GM21576 (cell line): ENCODE data around the gene CRYBB1.

Source experiments
- ATAC-seq: cut with Tn5 transposase; IDR thresholded peaks from one replicate; pipeline ENCODE4 v1.9.1; 2021; ENCODE audit warnings: mild to moderate bottlenecking, moderate library complexity; ENCODE audit not compliant: unreplicated experiment

CRYBB1 gene

GRCh38 chr22:26617271-26618199, at the start of gene CRYBB1:
Gene CRYBB1 (minus strand): TSS chr22:26618027. CDS start chr22:26616319, 1,708 bp downstream.
- no peak for ATAC-seq

GRCh38 chr22:26667140-26667539, 49.3 kb upstream of the CRYBB1 start:
- ATAC-seq, result no peak

- no peak for ATAC-seq
Measured at GRCh38 chr22:26665813-26666231, 48.0 kb upstream of the CRYBB1 start.

GRCh38 chr22:26663374-26663923, 45.6 kb upstream of the CRYBB1 start:
- ATAC-seq, result no peak

- ATAC-seq, result no peak
Measured at GRCh38 chr22:26662160-26662559, 44.3 kb upstream of the CRYBB1 start.

- no peak for ATAC-seq
Measured at GRCh38 chr22:26660961-26661578, 43.2 kb upstream of the CRYBB1 start.

GRCh38 chr22:26660356-26660755, 42.5 kb upstream of the CRYBB1 start:
- ATAC-seq, result no peak

- ATAC-seq, result peak; percentile 61
Measured at GRCh38 chr22:26658671-26659478, 41.0 kb upstream of the CRYBB1 start.

GRCh38 chr22:26658161-26658560, 40.3 kb upstream of the CRYBB1 start:
- ATAC-seq, result no peak

GRCh38 chr22:26656891-26657851, 39.3 kb upstream of the CRYBB1 start, which contains the start of gene MIAT:
Gene MIAT (plus strand): TSS chr22:26657588.
- ATAC-seq, result no peak

GRCh38 chr22:26651815-26652214, 34.0 kb upstream of the CRYBB1 start:
- no peak for ATAC-seq

- no peak for ATAC-seq
Measured at GRCh38 chr22:26650722-26651421, 33.0 kb upstream of the CRYBB1 start.

GRCh38 chr22:26648528-26649388, 30.9 kb upstream of the CRYBB1 start:
- no peak for ATAC-seq

- no peak for ATAC-seq
Measured at GRCh38 chr22:26648011-26648497, 30.2 kb upstream of the CRYBB1 start.

- ATAC-seq, result no peak
Measured at GRCh38 chr22:26646158-26646557, 28.3 kb upstream of the CRYBB1 start.

GRCh38 chr22:26643418-26644100, 25.7 kb upstream of the CRYBB1 start:
- no peak for ATAC-seq
